Endothelial cell of umbilical vein (primary cell): ENCODE results near the gene NRBF2. TPM values are rescaled to one million over a fixed set of nuclear protein-coding genes. Genes with fewer than 3 reads are reported as not detected.

Experiments used
- BruUV-seq: library from RNA; stranded (reverse); fragments of 400-500 nt; replicated peaks from 2 replicates; lab custom pipeline; 2021; lab: Mats Ljungman, UMichigan
- CTCF ChIA-PET: fragments of 300-600, 350-600 bp; sonication (Branson Sonifier 250); formaldehyde crosslinking; loops from one replicate; lab custom pipeline; 2021; ENCODE audit warnings: antibody characterized with exemption, inconsistent platforms; lab: Charles Lee
- POLR2A ChIA-PET: fragments of 300-600, 350-600 bp; sonication (Branson Sonifier 250); formaldehyde crosslinking; loops from one replicate; lab custom pipeline; 2021; ENCODE audit warnings: antibody characterized with exemption, inconsistent platforms; lab: Charles Lee
- DNase-seq: peaks from one replicate; pipeline ENCODE4 v3.0.0-alpha.2; 2011; ENCODE audit warnings: low read depth, low spot score
- FAIRE-seq: peaks from 2 replicates; lab custom pipeline; 2011; peaks lifted over from hg19 to GRCh38; lab: Jason Lieb, UNC
- H2AFZ ChIP-seq: 2 replicates; pipeline ENCODE4 v1.6.0; 2012; ENCODE audit warnings: low read depth, low read length, control low read depth, inconsistent platforms
- H3K27ac ChIP-seq: 2 replicates; pipeline ENCODE4 v1.5.1; 2011; ENCODE audit warnings: low read depth, mild to moderate bottlenecking, control low read depth, low read length, moderate library complexity; ENCODE audit not compliant: insufficient read depth
- H3K27me3 ChIP-seq, 2 experiments: 2 replicates each; pipeline versions ENCODE4 v1.6.0 to v1.6.1; 2011; ENCODE audit warnings: low read length in 2 of 2, mixed read lengths in 1 of 2; ENCODE audit not compliant: control insufficient read depth in 2 of 2, insufficient read depth in 2 of 2
- H3K36me3 ChIP-seq, 2 experiments: 2 replicates in 1 of 2; 3 replicates in 1 of 2; pipeline ENCODE4 v1.5.1; 2011; ENCODE audit warnings: low read length in 2 of 2, mild to moderate bottlenecking in 1 of 2, moderate library complexity in 1 of 2; ENCODE audit not compliant: control insufficient read depth in 2 of 2, insufficient read depth in 2 of 2; ENCODE audit errors: extremely low read depth in 1 of 2
- H3K4me1 ChIP-seq: 3 replicates; pipeline ENCODE4 v1.5.1; 2011; ENCODE audit warnings: mild to moderate bottlenecking, low read length; ENCODE audit not compliant: control insufficient read depth, insufficient read depth; ENCODE audit errors: extremely low read depth
- H3K4me2 ChIP-seq: 2 replicates; pipeline ENCODE4 v1.6.1; 2011; ENCODE audit warnings: low read length, control low read depth, mixed read lengths; ENCODE audit not compliant: insufficient read depth
- H3K4me3 ChIP-seq, 3 experiments: fragments of 200-600 bp in 1 of 3; sonication (generic), shearing (Covaris generic) in 1 of 3; replicated peaks in 1 of 3; 2 replicates each; pipeline ENCODE4 v1.5.1; 2011 to 2016; ENCODE audit warnings: control low read depth in 3 of 3, low read length in 3 of 3, mild to moderate bottlenecking in 2 of 3, inconsistent platforms in 1 of 3, low read depth in 1 of 3, moderate library complexity in 1 of 3; ENCODE audit not compliant: insufficient read depth in 1 of 3
- H3K79me2 ChIP-seq: 2 replicates; pipeline ENCODE4 v1.6.0; 2012; ENCODE audit warnings: low read length, inconsistent platforms; ENCODE audit not compliant: control insufficient read depth, insufficient read depth
- H3K9ac ChIP-seq: replicated peaks from 2 replicates; pipeline ENCODE3; 2011; ENCODE audit warnings: low read length, control low read depth; ENCODE audit not compliant: insufficient read depth; ENCODE audit errors: extremely low read depth
- H3K9me1 ChIP-seq: replicated peaks from 3 replicates; pipeline ENCODE4 v1.6.0; 2011; ENCODE audit warnings: mild to moderate bottlenecking, low read length; ENCODE audit not compliant: control insufficient read depth, insufficient read depth; ENCODE audit errors: extremely low read depth
- H3K9me3 ChIP-seq: replicated peaks from 2 replicates; pipeline ENCODE4 v1.5.1; 2012; ENCODE audit warnings: low read length, inconsistent platforms; ENCODE audit not compliant: control insufficient read depth, insufficient read depth
- H4K20me1 ChIP-seq: replicated peaks from 2 replicates; pipeline ENCODE3; 2011; ENCODE audit warnings: mild to moderate bottlenecking, low read length; ENCODE audit not compliant: control insufficient read depth, insufficient read depth; ENCODE audit errors: extremely low read depth
- CTCF ChIP-seq, 2 donors: IDR thresholded peaks; 1 replicate in 1 of 2; 2 replicates in 1 of 2; pipeline ENCODE4 v1.5.1; 2011; ENCODE audit warnings: low read length in 2 of 2, mild to moderate bottlenecking in 2 of 2, moderate library complexity in 2 of 2, control low read depth in 1 of 2, inconsistent platforms in 1 of 2, low read depth in 1 of 2; ENCODE audit not compliant: insufficient read depth in 1 of 2; ENCODE audit errors: extremely low read depth in 1 of 2
- EZH2 ChIP-seq: IDR thresholded peaks from 2 replicates; pipeline ENCODE4 v1.6.1; 2012; ENCODE audit warnings: borderline replicate concordance, low read depth, mild to moderate bottlenecking, moderate library complexity, low read length, inconsistent platforms; ENCODE audit not compliant: severe bottlenecking
- JUN ChIP-seq: IDR thresholded peaks from 2 replicates; pipeline ENCODE4 v1.6.1; 2011; ENCODE audit warnings: borderline replicate concordance, low read depth; ENCODE audit not compliant: insufficient read length, insufficient read depth
- MYC ChIP-seq: IDR thresholded peaks from one replicate; pipeline ENCODE4 v1.6.1; 2011; ENCODE audit warnings: mild to moderate bottlenecking, low read depth, low read length
- POLR2AphosphoS5 ChIP-seq: IDR thresholded peaks from 2 replicates; pipeline ENCODE4 v1.6.1; 2012; ENCODE audit warnings: low read depth, mild to moderate bottlenecking, control low read depth, low read length, moderate library complexity; ENCODE audit not compliant: insufficient read depth
- dilution Hi-C: fragments of 300-500 bp; cut with MboI; formaldehyde crosslinking; loops from one replicate; pipeline ENCODE4 v1.15.0; 2019; ENCODE audit warnings: low sequenced_read_pairs; ENCODE audit not compliant: extremely low pct_ligation_motif_present
- intact Hi-C: fragments of 100-400 bp; cut with micrococcal nuclease; formaldehyde crosslinking; loops from one replicate; pipeline ENCODE4 v1.10.0; 2022
- polyA plus RNA-seq, 4 experiments: library from polyadenylated mRNA; depleted of rRNA in 3 of 4; stranded (reverse) in 3 of 4; unstranded in 1 of 4; fragments of >200 nt; gene quantifications; 2 replicates each; pipeline versions ENCODE4 v1.2.1 to v1.2.3, GENCODE V29; 2011 to 2012; ENCODE audit warnings: missing spikeins in 1 of 4
- total RNA-seq: library from RNA; stranded (reverse); gene quantifications from 2 replicates; pipeline ENCODE4 v1.2.3, GENCODE V29; 2021

NRBF2 gene
- total and polyA plus RNA-seq, 2 donors (not counting 3 experiments of a cell fraction or from before 2014, with no cell fraction given): 7.6 to 17.7 TPM

- POLR2A ChIA-PET: no interaction called here
- Histone ChIP-seq H3K9ac (no peak overlapping the region), H3K79me2 (peaks cover 13% of the 10 kb centered on the region), H3K27me3 (no peaks in the 10 kb centered on the region), H3K9me3 (no peaks in the 10 kb centered on the region), H3K27ac (no peak overlapping the region), H3K4me1 (no peaks in the 10 kb centered on the region), H2AFZ (no peak overlapping the region), H3K9me1 (no peaks in the 10 kb centered on the region), H3K4me2 (no peak overlapping the region), H3K36me3 (peaks cover 6 to 16% of the 10 kb centered on the region in 2 experiments), H4K20me1 (peaks cover 5% of the 10 kb centered on the region), H3K4me3 (no peak overlapping the region)
- DNase-seq (no peak), FAIRE-seq (no peak)
- TF ChIP-seq JUN (no peak), EZH2 (no peak), MYC (no peak), POLR2AphosphoS5 (no peak)
- dilution Hi-C loops (no loop called here), intact Hi-C loops (no loop called here)
- no TSS peak for BruUV-seq
- CTCF ChIA-PET: interaction anchor here (0.6 to 0.9 kb wide), 2 partner anchors 30 to 523 kb away, joined by 3 read pairs; no protein-coding TSS in a partner anchor
Observed at GRCh38 chr10:63197344-63198092, 64.4 kb downstream of the NRBF2 start.

- intact Hi-C loops: no loop called here
- Histone ChIP-seq H3K9me1 (no peaks in the 10 kb centered on the region), H3K27me3 (no peaks in the 10 kb centered on the region), H4K20me1 (peaks cover 5% of the 10 kb centered on the region), H3K79me2 (peaks cover 30% of the 10 kb centered on the region), H3K9ac (no peak overlapping the region), H3K4me3 (no peak overlapping the region), H3K36me3 (peaks cover 3 to 10% of the 10 kb centered on the region in 2 experiments), H2AFZ (no peak overlapping the region), H3K27ac (no peak overlapping the region), H3K9me3 (no peaks in the 10 kb centered on the region), H3K4me2 (no peak overlapping the region), H3K4me1 (no peaks in the 10 kb centered on the region)
- no TSS peak for BruUV-seq
- CTCF ChIA-PET: interaction anchor here (1.2 to 1.3 kb wide), 2 partner anchors 33 to 568 kb away, joined by 3 to 6 read pairs; no protein-coding TSS in a partner anchor
- DNase-seq (no peak), FAIRE-seq (no peak)
- no peak for TF ChIP-seq CTCF (IDR thresholded peaks at IDR 0.05; ENCODE audit: extremely low read depth in 1 of 2, insufficient read depth in 1 of 2, low read depth in 1 of 2, low read length in 2 of 2)
- POLR2A ChIA-PET: no interaction called here
- dilution Hi-C loops: loop anchor here (25.0 kb wide), 1 partner anchor 513 kb away; no protein-coding TSS in a partner anchor
Observed at GRCh38 chr10:63199716-63200115, 66.6 kb downstream of the NRBF2 start.
